ENCODE measurements around the gene RPE. TPM values are rescaled to one million over a fixed set of nuclear protein-coding genes. Genes with fewer than 3 reads are reported as not detected.

The RPE gene
- total RNA-seq, 8 experiments from 2014 or later, result 25.7 to 56.6 (median 40.6) TPM

DNA sequence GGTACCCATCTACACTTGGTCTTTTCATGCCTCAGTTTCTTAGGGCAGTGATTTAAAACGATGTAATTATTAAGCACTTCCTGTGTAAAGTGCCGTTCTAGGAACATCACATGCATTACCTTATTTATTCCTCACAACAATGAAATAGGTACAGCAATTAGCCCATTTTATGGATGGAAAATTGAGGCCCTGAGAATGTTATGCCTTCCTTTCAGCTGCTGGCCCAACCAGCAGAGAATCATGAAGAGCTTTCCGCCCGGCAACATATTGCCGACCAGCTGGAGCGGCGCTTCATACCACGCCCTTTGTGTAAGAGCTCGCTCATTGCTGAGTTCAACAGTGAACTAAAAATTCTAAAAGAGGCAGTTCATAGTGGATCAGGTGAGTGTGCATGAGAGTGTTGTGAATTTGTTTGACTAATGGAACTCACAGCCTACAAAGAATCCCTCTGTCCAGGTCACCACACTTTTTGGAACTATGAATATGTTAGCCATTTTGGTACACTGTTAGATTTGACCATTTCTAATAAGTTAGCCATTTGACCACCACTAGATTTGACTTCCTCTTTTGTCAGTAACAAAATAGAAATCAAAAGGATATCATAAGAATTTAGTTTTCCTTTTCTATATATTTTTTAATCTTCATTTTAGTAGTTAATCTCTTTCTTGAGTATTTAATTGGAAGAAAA is 25.6 kb upstream of the RPE start:
- no peak overlapping the region for H3K4me3 ChIP-seq
- H3K27ac ChIP-seq, result no peak overlapping the region
- 7 to 96% (median 86%) methylated on average over 1 to 9 of the region's 9 CpGs; no CpG with 5 or more reads in 2 of the 10 experiments for WGBS, 10 experiments
- in situ Hi-C loops (cut with MboI; ENCODE audit: low pct_unique_long_range_greater_than_20kb in 2 of 9, low sequenced_read_pairs in 9 of 9, unreplicated experiment in 9 of 9), result loop anchor here in 4 of 9 experiments (10.0 to 25.0 kb wide), 3 partner anchors 210 to 228 kb away; no protein-coding TSS in a partner anchor
- ATAC-seq (replicated peaks in 6 of 8), result no peak
- H3K4me1 ChIP-seq (replicated peaks in 1 of 2), result no peaks in the 10 kb centered on the region

DNA sequence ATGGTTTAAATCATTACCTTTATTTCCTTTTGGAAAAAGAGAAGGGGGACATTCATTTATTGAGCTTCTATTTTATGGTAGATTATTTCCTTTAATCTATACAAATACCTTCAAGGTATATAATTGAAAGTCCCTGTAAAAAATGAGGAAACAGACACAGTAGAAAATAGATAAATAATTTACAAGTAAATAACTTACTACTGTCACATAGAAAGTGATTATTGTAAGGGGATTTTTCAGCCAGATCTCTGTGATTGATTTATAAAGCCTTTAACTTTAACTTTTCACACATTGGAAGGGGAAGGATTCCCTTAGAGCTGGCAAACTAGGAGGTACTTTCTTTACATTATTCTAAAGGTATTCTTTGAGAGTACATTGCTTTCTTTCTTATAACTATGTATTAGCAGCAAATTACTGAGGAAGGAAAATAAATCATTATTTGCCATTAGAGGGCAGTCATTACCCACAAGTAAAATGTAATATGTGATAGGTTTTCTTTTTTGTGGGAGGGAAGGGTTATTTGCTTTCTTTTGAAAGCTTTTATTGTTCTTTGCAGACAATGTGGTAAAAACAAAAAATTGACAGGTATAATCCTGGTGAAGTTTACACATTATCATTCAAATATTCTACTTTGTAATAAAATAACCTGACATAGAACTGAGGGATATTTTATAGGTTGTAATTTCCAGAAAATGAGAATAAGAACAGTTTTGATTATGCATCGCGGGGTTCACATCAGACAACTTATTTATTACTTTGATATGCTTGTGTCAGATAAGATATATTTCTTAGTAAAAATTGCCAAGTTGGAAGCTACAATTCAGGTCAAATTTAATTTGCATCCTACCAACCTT is 24.8 kb upstream of the RPE start:
- no peak for ATAC-seq (replicated peaks in 6 of 8)
- Histone ChIP-seq H3K4me3 (no peak overlapping the region), H3K4me1 (replicated peaks in 1 of 2) (no peaks in the 10 kb centered on the region), H3K27ac (no peak overlapping the region)
- in situ Hi-C loops (cut with MboI; ENCODE audit: low pct_unique_long_range_greater_than_20kb in 2 of 9, low sequenced_read_pairs in 9 of 9, unreplicated experiment in 9 of 9), result loop anchor here in 4 of 9 experiments (10.0 to 25.0 kb wide), 3 partner anchors 210 to 227 kb away; no protein-coding TSS in a partner anchor
- 51 to 100% (median 94%) methylated on average over 2 of the region's 2 CpGs; no CpG with 5 or more reads in 1 of the 10 experiments for WGBS, 10 experiments

DNA sequence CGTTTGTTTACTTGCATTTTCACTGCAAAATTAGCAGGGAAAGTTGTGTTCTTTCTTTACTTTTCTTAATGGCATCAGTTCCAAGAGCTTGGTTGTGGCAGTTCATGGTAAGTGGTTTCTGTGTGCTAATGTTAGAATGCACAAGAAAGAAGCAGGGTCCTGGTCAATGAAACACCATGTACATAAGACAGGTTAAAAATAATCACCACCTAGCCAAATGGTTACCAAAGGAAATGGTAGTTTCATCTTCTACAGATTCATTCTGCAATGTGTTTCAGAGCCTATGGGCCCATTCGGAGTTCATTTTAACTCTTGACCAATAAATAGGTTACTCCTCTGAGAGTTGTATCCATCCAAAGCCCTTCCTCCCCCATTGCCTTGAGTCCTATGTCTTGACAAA is 18.1 kb upstream of the RPE start:
- WGBS, 10 experiments, result 15 to 100% (median 82%) methylated on average over 1 to 2 of the region's 2 CpGs; no CpG with 5 or more reads in 1 of the 10 experiments
- in situ Hi-C loops (cut with MboI; ENCODE audit: low pct_unique_long_range_greater_than_20kb in 2 of 9, low sequenced_read_pairs in 9 of 9, unreplicated experiment in 9 of 9), result loop anchor here in 2 of 9 experiments (25.0 kb wide), 1 partner anchor 203 kb away; no protein-coding TSS in a partner anchor
- no peaks in the 10 kb centered on the region for H3K4me1 ChIP-seq (replicated peaks in 1 of 2)
- H3K4me3 ChIP-seq, result no peak overlapping the region
- H3K27ac ChIP-seq, result no peak overlapping the region
- no peak for ATAC-seq (replicated peaks in 6 of 8)

DNA sequence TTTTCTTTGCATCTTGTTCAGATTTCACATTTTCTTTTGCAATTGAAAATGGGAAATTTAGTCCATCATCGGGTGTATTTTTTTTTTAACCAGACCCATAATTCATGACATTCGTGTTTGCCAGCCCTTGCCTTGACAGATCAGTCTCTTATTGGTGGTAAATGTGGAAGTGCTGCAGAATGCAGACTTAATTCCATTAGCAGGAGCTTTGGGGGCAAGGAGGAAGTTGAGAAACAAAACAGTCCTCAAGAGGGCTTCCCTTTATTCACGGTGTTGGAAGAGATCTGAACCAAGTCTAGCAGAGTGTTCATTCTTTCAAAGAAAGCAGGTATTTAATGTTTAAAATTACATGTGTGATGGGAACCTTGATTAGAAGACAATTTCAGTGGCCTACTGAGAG is 16.6 kb upstream of the RPE start:
- Histone ChIP-seq H3K4me1 (replicated peaks in 1 of 2) (no peaks in the 10 kb centered on the region), H3K27ac (no peak overlapping the region), H3K4me3 (no peak overlapping the region)
- WGBS, 10 experiments, result 47 to 100% (median 75%) methylated on average over 1 to 3 of the region's 3 CpGs; no CpG with 5 or more reads in 1 of the 10 experiments
- in situ Hi-C loops (cut with MboI; ENCODE audit: low pct_unique_long_range_greater_than_20kb in 2 of 9, low sequenced_read_pairs in 9 of 9, unreplicated experiment in 9 of 9), result loop anchor here in 2 of 9 experiments (25.0 kb wide), 1 partner anchor 201 kb away; no protein-coding TSS in a partner anchor
- ATAC-seq (replicated peaks in 6 of 8), result no peak

DNA sequence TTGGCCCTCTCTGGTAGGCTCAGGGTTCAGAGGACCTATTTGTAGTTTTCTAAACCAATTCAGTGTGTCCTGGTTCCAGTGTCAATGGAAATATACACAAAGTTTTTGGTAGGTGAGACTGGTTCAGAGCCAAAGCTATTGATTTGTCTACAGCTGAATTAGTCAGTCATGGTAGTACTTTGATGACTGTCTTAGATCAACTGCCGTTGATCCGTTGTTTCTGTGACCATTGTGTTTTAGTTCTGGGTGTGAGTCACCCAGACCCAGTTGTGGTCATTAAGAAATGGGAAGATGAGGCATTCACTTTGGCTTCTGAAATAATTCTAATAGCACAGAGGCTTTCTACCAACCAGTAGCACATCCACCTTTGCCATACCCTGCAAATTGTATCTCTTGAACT is 16.0 kb upstream of the RPE start:
- Histone ChIP-seq H3K4me3 (no peak overlapping the region), H3K4me1 (replicated peaks in 1 of 2) (no peaks in the 10 kb centered on the region), H3K27ac (no peak overlapping the region)
- in situ Hi-C loops (cut with MboI; ENCODE audit: low pct_unique_long_range_greater_than_20kb in 2 of 9, low sequenced_read_pairs in 9 of 9, unreplicated experiment in 9 of 9), result loop anchor here in 2 of 9 experiments (25.0 kb wide), 1 partner anchor 201 kb away; no protein-coding TSS in a partner anchor
- 94 to 100% (median 100%) methylated on average over 1 to 2 of the region's 2 CpGs; no CpG with 5 or more reads in 7 of the 10 experiments for WGBS, 10 experiments
- ATAC-seq (replicated peaks in 6 of 8), result no peak

DNA sequence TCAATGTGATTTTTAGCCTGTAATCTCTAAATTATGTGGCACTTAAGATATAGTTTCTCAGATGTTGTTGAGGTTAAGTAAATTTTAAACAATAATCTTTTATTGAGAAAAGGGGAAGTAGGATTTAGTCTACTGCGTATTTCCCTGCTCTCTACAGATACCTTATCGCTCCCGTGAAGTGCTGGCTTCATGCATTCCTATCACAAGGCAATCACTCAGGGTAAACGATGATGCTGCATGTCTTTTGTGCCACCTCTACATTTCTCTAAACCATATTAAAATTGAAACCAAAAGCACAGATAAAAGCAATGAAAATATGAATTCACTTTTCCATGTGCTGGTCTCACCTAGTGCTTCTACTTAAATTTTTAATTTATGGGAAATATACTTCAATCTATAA is 14.4 kb upstream of the RPE start:
- ATAC-seq (replicated peaks in 6 of 8), result no peak
- Histone ChIP-seq H3K4me3 (no peak overlapping the region), H3K4me1 (replicated peaks in 1 of 2) (no peaks in the 10 kb centered on the region), H3K27ac (no peak overlapping the region)
- in situ Hi-C loops (cut with MboI; ENCODE audit: low pct_unique_long_range_greater_than_20kb in 2 of 9, low sequenced_read_pairs in 9 of 9, unreplicated experiment in 9 of 9), result loop anchor here in 2 of 9 experiments (25.0 kb wide), 1 partner anchor 199 kb away; no protein-coding TSS in a partner anchor
- 33 to 98% (median 67%) methylated on average over 1 to 4 of the region's 4 CpGs; no CpG with 5 or more reads in 2 of the 10 experiments for WGBS, 10 experiments

DNA sequence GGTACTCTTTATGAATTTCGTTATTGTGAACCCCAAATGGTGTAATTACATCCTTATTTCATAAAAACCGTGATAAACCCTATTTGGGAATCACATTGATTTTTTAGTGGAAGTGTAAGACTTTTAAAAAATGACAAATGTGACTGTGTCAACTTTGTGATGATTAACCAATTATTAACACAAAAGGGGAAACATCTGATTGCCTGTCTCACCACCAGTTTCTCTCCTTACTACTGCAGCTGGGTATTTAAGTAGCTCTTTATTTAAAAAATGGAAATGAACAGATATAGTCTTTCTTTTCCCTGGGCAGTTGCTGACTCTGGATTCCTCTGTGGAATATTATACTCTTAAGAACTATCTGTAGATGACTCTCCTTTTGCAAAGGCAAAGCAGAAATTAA is 11.6 kb upstream of the RPE start:
- no peak for ATAC-seq (replicated peaks in 6 of 8)
- 0 to 83% (median 56%) methylated on average over 1 to 2 of the region's 2 CpGs for WGBS, 10 experiments
- Histone ChIP-seq H3K4me1 (replicated peaks in 1 of 2) (no peaks in the 10 kb centered on the region), H3K27ac (no peak overlapping the region), H3K4me3 (no peak overlapping the region)
- in situ Hi-C loops (cut with MboI; ENCODE audit: low pct_unique_long_range_greater_than_20kb in 2 of 9, low sequenced_read_pairs in 9 of 9, unreplicated experiment in 9 of 9), result loop anchor here in 2 of 9 experiments (25.0 kb wide), 1 partner anchor 196 kb away; no protein-coding TSS in a partner anchor

DNA sequence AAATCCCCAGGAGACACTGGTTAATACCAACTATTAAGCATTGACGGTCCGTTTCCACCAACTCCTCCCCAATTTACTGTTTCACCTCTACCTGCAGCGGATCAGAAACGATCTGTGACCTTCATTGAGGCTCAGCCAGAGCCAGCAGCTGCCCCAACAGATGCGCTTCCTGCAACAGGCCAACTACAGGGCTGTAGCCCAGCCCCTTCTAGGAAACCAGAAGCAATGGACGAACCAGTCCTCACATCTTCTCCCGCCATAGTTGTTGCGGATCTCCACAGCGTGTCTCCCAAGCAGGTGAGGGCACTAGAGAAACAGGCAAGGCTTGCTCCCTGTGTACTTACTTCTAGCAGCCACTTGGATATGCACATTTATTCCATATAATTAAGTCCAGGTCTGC is 8.5 kb upstream of the RPE start:
- in situ Hi-C loops (cut with MboI; ENCODE audit: low pct_unique_long_range_greater_than_20kb in 2 of 9, low sequenced_read_pairs in 9 of 9, unreplicated experiment in 9 of 9), result loop anchor here in 2 of 9 experiments (25.0 kb wide), 1 partner anchor 193 kb away; no protein-coding TSS in a partner anchor
- Histone ChIP-seq H3K4me3 (no peak overlapping the region), H3K27ac (no peak overlapping the region), H3K4me1 (replicated peaks in 1 of 2) (no peaks in the 10 kb centered on the region)
- 0 to 100% (median 87%) methylated on average over 1 to 5 of the region's 9 CpGs for WGBS, 10 experiments
- ATAC-seq (replicated peaks in 6 of 8), result no peak

DNA sequence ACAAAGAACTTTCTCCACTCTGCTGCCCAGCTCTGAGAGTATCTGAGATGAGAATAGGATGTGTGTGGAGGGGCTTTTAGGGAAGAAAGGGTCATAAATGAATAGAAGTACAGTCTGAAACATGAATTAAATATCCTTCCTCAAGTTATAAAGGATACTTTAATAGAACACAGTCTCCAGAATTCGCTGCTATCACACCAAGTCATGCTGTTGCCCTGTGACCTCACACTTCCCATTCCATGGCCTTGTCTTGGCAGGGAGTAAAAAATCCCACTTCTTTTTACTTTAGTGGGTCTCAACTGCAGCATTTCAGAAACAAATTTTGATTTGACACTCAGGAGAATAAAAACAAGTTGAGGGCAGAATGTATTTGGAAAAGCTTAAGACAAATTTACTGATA is 3.8 kb upstream of the RPE start:
- Histone ChIP-seq H3K4me3 (no peak overlapping the region), H3K4me1 (replicated peaks in 1 of 2) (peaks cover 9 to 11% of the 10 kb centered on the region in 2 donors), H3K27ac (no peak overlapping the region)
- in situ Hi-C loops (cut with MboI; ENCODE audit: low pct_unique_long_range_greater_than_20kb in 2 of 9, low sequenced_read_pairs in 9 of 9, unreplicated experiment in 9 of 9), result loop anchor here in 2 of 9 experiments (25.0 kb wide), 1 partner anchor 189 kb away; no protein-coding TSS in a partner anchor
- WGBS, 10 experiments, result 0 to 80% (median 40%) methylated on average over 1 of the region's 1 CpG; no CpG with 5 or more reads in 3 of the 10 experiments
- ATAC-seq (replicated peaks in 6 of 8), result no peak

DNA sequence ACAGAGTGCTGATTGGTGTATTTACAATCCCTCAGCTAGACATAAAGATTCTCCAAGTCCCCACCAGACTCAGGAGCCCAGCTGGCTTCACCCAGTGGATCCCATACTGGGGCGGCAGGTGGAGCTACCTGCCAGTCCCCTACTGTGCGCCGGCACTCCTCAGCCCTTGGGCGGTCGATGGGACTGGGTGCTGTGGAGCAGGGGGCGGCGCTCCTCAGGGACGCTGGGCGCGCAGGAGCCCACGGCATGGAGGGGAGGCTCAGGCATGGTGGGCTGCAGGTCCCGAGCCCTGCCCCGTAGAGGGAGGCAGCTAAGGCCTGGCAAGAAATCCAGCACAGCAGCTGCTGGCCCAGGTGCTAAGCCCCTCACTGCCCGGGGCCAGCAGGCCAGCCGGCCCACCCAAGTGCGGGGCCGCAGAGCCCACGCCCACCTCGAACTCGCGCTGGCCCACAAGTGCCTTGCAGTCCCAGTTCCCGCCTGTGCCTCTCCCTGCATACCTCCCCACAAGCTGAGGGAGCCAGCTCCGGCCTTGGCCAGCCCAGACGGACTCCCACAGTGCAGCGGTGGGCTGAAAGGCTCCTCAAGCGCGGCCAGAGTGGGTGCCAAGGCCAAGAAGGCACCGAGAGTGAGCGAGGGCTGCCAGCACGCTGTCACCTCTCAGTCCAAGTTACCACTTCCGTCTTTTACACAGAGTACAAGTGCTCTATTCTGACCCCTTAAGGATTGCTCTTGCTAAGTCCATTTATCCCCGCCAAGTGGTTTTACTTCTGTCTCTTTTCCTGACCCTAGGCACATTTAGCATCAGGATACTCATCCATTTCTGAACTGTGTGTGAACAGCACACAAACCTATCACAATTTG is 1.7 kb upstream of the RPE start:
- WGBS, 10 experiments, result 88 to 100% (median 93%) methylated on average over 1 to 10 of the region's 32 CpGs; no CpG with 5 or more reads in 7 of the 10 experiments
- no peak for ATAC-seq (replicated peaks in 6 of 8)
- in situ Hi-C loops (cut with MboI; ENCODE audit: low pct_unique_long_range_greater_than_20kb in 2 of 9, low sequenced_read_pairs in 9 of 9, unreplicated experiment in 9 of 9), result no loop called here
- H3K4me1 ChIP-seq (replicated peaks in 1 of 2), result peaks cover 13 to 25% of the 10 kb centered on the region in 2 donors
- H3K4me3 ChIP-seq, result no peak overlapping the region
- no peak overlapping the region for H3K27ac ChIP-seq

DNA sequence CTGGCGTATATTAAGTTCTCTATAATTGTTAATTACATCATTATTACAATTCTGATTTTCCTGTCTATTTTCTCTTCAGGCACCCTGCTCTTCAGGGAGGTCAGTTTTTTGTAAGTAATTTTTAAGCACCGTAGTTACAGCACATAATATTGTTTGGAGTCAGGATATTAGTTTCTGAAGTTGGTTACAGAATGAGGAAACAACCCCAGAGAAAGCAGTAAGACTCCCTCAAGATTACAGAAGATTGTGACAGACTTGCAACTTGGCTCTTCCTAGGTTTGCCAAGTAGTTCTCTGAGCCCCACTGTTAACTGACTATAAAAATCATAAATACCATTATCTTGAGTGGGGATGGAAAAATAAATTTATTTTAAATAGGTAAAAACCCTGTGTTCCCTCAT is 921 bp downstream of the RPE start:
- in situ Hi-C loops (cut with MboI; ENCODE audit: low pct_unique_long_range_greater_than_20kb in 2 of 9, low sequenced_read_pairs in 9 of 9, unreplicated experiment in 9 of 9), result no loop called here
- ATAC-seq (replicated peaks in 6 of 8), result no peak
- 0 to 29% (median 5%) methylated on average over 1 to 2 of the region's 2 CpGs; no CpG with 5 or more reads in 1 of the 10 experiments for WGBS, 10 experiments

DNA sequence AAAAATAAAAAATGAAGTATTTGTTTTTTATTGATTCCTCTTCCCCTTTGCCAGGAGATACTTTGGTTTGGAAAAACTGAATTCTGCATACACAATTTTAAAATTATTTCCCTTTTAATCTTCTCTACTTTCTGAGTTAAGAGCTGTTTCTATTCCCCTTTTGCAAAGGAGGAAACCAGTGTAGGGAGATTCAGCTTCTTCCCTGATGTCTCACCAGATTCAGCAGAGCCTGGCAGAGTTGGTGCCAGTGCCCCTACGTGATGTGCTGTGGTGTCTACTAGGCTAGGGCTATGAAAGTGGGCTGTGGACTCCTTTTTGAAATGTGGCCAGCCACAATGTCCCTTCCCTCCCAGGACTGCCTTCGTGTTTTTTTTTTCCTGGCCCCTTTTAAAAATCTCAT is 2.4 kb downstream of the RPE start:
- Histone ChIP-seq H3K27ac (no peak overlapping the region), H3K4me3 (no peak overlapping the region), H3K4me1 (replicated peaks in 1 of 2) (peaks cover 13 to 25% of the 10 kb centered on the region in 2 donors)
- in situ Hi-C loops (cut with MboI; ENCODE audit: low pct_unique_long_range_greater_than_20kb in 2 of 9, low sequenced_read_pairs in 9 of 9, unreplicated experiment in 9 of 9), result no loop called here
- WGBS, 10 experiments, result 33 to 91% (median 67%) methylated on average over 1 to 2 of the region's 2 CpGs; no CpG with 5 or more reads in 3 of the 10 experiments
- ATAC-seq (replicated peaks in 6 of 8), result no peak

More for the DNA sequence above, 921 bp downstream of the RPE start:
- Histone ChIP-seq H3K4me3 (peak overlapping the region; percentile 63 to 91 (median 77)), H3K4me1 (replicated peaks in 1 of 2) (peaks cover 13 to 25% of the 10 kb centered on the region in 2 donors), H3K27ac (no peak overlapping the region)

Data from motor neuron (in vitro differentiated cells).